Brain microvascular endothelial cell (primary cell): ENCODE results near the gene IFT25.

Experiments
- DNase-seq: peaks from one replicate; pipeline ENCODE4 v3.0.0-alpha.2; 2020
- H3K27ac ChIP-seq: fragments of 250-450 bp; sonication (Bioruptor Pico); 2 replicates; pipeline ENCODE4 v1.5.1; 2020; ENCODE audit warnings: mild to moderate bottlenecking, moderate library complexity
- H3K27me3 ChIP-seq: fragments of 250-450 bp; sonication (Bioruptor Pico); replicated peaks from 2 replicates; pipeline ENCODE4 v1.5.1; 2020; ENCODE audit warnings: mild to moderate bottlenecking
- H3K36me3 ChIP-seq: fragments of 250-450 bp; sonication (Bioruptor Pico); replicated peaks from 2 replicates; pipeline ENCODE4 v1.5.1; 2020; ENCODE audit warnings: mild to moderate bottlenecking
- H3K4me3 ChIP-seq: 2 replicates; pipeline ENCODE4 v1.5.1; 2011; ENCODE audit warnings: low read depth, mild to moderate bottlenecking, control low read depth, low read length, moderate library complexity
- in situ Hi-C: cut with HindIII; loops from 2 replicates; pipeline ENCODE4 v1.10.0; 2017; ENCODE audit warnings: low sequenced_read_pairs, low pct_ligation_motif_present
- TF ChIP-seq, protein P1 (sequence below): IDR thresholded peaks from 2 replicates; pipeline ENCODE4 v1.5.1; 2011; ENCODE audit warnings: low read depth, mild to moderate bottlenecking, moderate library complexity, low read length, control low read depth, inconsistent platforms; ENCODE audit errors: missing control alignments

Gene IFT25

DNA sequence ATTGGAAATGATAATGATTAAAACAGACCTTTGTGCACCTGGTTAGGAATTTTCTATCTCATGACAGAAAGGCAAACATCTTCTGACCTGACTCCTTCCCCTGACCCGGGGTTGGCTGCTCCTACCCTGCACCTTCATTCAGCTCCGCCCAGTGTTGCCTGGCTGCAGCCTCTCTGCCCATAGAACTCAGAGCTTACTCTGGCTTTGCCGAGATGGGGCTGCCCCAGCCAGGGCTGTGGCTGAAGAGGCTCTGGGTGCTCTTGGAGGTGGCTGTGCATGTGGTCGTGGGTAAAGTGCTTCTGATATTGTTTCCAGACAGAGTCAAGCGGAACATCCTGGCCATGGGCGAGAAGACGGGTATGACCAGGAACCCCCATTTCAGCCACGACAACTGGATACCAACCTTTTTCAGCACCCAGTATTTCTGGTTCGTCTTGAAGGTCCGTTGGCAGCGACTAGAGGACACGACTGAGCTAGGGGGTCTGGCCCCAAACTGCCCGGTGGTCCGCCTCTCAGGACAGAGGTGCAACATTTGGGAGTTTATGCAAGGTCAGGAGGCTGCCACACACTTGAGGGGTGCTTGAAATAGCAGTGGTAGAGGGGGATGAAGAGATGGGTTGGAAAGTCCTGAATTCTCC lies 51.4 kb downstream of the IFT25 start, which contains the start of gene DIO1:
Gene DIO1 (plus strand): TSS at position 189 of the 638 bp plus-strand sequence. CDS start 24 bp downstream, at position 213.
- Histone ChIP-seq H3K27ac (no peak within 1 kb of the TSS), H3K27me3 (no peaks in the 10 kb centered on the region), H3K36me3 (no peaks in the 10 kb centered on the region), H3K4me3 (no peak within 1 kb of the TSS)
- in situ Hi-C loops, result no loop called here
- DNase-seq, result no peak
- TF ChIP-seq, protein P1, sequence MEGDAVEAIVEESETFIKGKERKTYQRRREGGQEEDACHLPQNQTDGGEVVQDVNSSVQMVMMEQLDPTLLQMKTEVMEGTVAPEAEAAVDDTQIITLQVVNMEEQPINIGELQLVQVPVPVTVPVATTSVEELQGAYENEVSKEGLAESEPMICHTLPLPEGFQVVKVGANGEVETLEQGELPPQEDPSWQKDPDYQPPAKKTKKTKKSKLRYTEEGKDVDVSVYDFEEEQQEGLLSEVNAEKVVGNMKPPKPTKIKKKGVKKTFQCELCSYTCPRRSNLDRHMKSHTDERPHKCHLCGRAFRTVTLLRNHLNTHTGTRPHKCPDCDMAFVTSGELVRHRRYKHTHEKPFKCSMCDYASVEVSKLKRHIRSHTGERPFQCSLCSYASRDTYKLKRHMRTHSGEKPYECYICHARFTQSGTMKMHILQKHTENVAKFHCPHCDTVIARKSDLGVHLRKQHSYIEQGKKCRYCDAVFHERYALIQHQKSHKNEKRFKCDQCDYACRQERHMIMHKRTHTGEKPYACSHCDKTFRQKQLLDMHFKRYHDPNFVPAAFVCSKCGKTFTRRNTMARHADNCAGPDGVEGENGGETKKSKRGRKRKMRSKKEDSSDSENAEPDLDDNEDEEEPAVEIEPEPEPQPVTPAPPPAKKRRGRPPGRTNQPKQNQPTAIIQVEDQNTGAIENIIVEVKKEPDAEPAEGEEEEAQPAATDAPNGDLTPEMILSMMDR, result no peak

DNA sequence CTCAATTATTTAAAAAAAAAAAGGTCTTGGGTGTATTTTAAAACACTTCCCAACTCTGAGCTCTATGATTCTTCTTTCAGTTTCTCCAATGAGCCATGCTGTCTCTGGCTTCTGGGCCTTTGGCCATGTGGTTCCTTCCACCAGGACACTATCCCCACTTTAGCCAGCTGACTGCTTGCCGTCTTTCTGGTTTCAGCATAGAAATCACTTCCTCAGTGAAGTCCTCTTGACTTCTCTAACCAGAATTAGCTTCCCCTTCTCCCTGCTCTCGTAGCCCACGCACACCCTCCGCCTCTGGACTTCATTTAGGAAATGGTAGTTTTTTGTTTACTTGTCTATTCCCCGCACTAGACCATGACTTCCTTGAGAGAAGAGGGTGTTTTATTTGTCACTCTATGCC lies 52.6 kb downstream of the IFT25 start:
- no peaks in the 10 kb centered on the region for H3K27me3 ChIP-seq
- H3K36me3 ChIP-seq, result no peaks in the 10 kb centered on the region
- no peak for DNase-seq
- H3K4me3 ChIP-seq, result no peak overlapping the region
- in situ Hi-C loops, result no loop called here
- no peak overlapping the region for H3K27ac ChIP-seq
- TF ChIP-seq, protein P1, result no peak

DNA sequence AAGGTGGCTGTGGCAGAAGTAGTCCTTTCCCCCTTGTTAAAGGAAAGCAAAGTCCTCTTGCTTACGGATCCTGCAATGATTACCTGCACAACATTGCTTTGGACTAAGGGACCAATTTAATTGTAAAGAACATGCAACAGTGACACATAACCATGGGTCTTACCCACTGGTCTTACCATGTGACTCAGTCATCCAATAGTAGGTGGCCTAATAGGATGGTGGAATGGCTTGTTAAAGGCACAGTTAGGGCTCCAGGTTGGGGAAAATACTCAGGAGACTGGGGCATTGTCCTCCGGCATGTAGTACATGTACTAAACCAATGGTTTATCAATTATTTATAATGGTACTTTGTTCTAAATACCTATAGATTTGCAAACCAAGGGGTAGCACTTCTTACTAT lies 53.8 kb downstream of the IFT25 start:
- Histone ChIP-seq H3K27ac (no peak overlapping the region), H3K27me3 (no peaks in the 10 kb centered on the region), H3K36me3 (peaks cover 2% of the 10 kb centered on the region), H3K4me3 (no peak overlapping the region)
- in situ Hi-C loops, result no loop called here
- DNase-seq, result no peak
- TF ChIP-seq, protein P1, result no peak

DNA sequence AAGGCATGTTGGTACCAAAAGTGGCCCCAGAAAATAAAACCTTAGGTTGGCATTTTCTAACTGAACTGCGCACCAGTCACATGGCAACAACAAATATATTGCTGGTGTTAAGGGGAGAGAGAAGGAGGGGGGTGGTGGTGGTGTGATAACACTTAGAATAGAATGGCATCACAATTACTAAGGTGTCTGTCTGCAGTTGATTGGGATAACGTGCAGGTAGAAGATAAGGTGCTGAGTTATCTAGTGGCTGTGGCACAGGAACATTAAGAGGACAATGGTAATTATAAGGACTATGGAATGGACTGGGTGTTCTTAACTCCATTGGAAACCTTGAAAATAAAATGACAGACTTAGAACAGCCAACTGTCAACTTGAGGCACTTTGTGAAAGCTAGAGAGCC lies 54.5 kb downstream of the IFT25 start:
- Histone ChIP-seq H3K27ac (no peak overlapping the region), H3K27me3 (no peaks in the 10 kb centered on the region), H3K4me3 (no peak overlapping the region), H3K36me3 (peaks cover 2% of the 10 kb centered on the region)
- DNase-seq, result no peak
- TF ChIP-seq, protein P1, result no peak
- in situ Hi-C loops, result no loop called here

DNA sequence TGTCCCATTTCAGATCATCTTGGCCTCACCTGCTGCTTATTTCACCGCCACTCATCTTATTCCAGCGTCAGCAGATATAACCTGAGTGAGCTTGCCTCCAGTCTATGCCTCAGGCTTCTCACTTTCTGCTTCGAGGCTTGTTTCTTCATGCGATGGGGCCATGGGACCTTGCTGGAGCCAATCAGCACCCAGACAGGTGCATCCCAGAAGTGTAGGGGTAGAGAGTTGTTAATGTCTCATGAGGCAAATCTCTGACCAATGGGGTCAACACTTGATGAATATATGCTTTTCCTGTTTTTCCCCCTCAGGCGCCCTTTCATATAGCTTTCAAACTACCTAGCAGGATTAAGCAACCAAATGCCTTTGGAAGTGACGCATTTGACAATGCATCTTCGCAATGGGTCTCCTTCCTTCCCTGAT lies 55.0 kb downstream of the IFT25 start:
- H3K4me3 ChIP-seq, result no peak overlapping the region
- H3K36me3 ChIP-seq, result peaks cover 2% of the 10 kb centered on the region
- TF ChIP-seq, protein P1, result no peak
- no peaks in the 10 kb centered on the region for H3K27me3 ChIP-seq
- in situ Hi-C loops, result no loop called here
- peak overlapping the region; percentile 74 for H3K27ac ChIP-seq
- DNase-seq, result no peak
